Measurements from ENCODE around the gene NXPH1.

The NXPH1 gene

GRCh38 chr7:8435590-8436545 lies 2.5 kb downstream of the NXPH1 start:
- no peak for DNase-seq

DNA sequence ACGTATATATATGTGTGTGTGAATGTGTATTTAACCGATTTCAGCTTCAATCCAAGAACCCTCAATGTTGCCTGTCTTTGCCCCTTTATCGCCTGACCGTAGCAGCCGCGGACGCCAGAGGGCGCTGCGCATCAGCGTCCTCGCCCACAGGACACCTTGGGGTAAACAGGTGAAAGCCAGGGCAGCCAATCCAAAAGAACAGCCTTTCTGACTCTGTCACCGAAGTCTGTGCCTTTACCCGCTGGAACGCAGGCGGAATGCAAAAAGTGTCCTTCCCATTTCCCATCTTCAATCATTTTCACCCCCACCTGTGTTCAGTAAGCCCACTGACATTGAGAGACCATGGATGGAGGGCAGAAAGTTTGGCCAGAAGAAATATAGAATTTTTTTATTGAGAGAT lies 3.6 kb downstream of the NXPH1 start:
- peak in 10 of 56 donors; percentile 14 to 61 (median 23) for DNase-seq

DNA sequence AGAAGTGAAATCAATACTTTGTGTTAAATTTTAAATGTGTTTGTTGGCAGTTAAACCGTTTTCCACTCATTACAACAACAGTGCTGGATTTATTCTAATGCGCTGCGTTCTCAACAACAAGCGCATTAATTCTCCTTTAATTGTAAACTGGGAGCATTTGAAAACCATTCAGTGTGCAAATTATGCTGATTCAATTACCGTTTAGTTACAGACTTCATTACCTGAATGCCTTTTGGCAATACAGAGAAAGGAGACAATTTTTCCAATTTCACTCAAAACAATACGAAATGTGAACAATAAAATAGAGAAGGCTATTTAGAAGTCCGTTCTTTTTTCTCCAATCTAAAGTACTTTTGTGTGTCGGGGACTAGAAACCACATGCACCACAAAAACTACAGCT lies 4.2 kb downstream of the NXPH1 start:
- no peak for DNase-seq

GRCh38 chr7:8440670-8441069 lies 7.3 kb downstream of the NXPH1 start:
- no peak for DNase-seq

DNA sequence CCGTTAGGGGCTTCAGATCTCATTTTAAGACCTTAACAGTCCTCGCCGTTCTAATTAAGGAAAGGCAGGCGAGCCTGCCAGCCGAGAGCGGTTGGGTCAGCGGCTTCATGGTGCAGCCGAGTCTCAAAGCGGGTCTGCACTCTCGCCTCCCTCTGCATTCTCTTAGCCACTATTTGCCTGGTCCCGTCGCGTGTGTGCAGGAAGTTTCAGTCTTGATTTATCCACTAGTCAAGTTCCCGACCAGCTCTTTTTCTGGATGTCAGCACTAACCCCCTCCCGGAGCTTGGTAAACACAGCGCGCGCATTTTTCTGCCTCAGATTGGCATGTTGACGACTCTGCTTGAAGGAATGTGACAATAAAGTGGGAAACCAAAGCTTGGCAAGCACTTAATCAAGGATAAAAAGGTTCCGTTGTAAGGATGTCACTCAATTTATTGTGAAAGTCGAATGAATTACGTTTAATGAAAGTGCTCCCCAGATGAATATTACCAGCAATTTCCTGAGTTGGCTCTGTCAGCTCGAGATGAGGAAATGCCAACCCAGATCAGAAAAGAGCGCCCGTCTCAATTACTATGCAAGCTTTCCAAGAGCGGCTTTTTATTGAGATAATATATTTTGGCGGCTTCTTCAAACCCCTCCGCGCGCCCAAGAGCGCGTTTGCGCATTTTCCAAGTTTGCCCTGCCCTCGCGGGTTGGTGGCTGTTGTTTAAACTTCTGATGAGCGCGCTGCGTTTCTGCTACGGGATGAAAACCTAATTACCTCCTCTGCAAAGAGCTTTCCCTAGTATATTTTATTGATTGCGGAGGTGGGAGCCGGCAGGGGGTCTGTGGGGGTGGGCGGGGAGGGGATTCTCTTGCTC lies 7.9 kb downstream of the NXPH1 start:
- DNase-seq, result no peak

- peak in 2 of 56 donors; percentile 5 to 29 for DNase-seq
These were observed 8.8 kb downstream of the NXPH1 start for GRCh38 chr7:8442051-8442813.

GRCh38 chr7:8442814-8443304 lies 9.4 kb downstream of the NXPH1 start:
- DNase-seq, result peak in 22 of 56 donors; percentile 24 to 72 (median 30)

- DNase-seq, result peak in 1 of 56 donors; percentile 15
These were observed 10.4 kb downstream of the NXPH1 start for GRCh38 chr7:8443576-8444467.

DNA sequence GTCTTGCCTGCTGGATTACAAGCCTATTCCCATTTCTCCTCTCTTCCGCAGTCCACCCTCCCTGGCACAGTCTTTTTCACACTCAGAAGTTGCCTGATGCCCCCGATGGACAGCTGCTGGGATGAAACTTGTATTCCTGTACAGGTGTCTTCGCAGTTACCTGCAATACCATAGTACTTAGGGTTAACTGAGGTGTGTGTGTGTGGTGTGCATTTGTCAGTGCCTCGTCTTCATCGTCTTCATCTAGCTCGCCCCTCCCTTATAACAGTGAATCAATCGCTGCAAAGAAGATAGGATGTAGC lies 11.0 kb downstream of the NXPH1 start:
- DNase-seq, result no peak

DNA sequence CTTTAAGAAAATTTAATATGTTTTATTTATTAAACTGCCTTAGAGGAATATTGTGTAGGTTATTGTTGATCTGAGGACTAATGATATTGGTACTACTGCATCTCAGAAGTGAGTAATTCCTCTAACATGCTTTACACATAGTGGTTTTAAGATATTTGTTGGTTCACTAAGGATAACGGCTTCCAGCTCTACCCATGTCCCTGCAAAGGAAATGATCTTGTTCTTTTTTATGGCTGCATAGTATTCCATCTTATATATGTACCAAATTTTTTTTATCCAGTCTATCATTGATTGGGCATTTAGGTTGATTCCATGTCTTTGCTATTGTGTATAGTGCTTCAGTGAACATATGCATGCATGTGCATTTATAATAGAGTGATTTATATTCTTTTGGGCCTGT lies 20.1 kb downstream of the NXPH1 start:
- no peak for DNase-seq

GRCh38 chr7:8455426-8455825 lies 22.0 kb downstream of the NXPH1 start:
- DNase-seq, result no peak

- no peak for DNase-seq
These were observed 28.9 kb downstream of the NXPH1 start for GRCh38 chr7:8462309-8462708.

- DNase-seq, result no peak
These were observed 31.9 kb downstream of the NXPH1 start for GRCh38 chr7:8465338-8465737.

DNA sequence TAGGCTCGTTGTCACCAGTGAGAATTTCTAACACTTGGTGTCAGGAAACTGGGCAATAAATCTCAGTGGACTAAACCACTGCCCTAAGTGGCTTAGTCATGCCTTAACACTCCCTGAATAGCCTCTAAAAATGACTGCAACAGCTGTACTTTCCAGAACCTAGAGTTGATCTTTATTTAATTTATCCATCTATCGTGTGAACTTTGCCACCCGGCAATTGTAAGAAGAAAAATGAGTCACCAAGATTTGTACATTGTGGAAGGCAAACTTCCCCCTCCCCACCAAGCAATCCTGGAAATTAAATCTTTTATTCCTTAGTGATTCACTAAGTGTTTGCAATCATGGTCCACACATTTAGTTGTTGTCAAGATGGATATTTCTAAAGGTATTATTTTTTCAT lies 47.1 kb downstream of the NXPH1 start:
- no peak for DNase-seq

DNA sequence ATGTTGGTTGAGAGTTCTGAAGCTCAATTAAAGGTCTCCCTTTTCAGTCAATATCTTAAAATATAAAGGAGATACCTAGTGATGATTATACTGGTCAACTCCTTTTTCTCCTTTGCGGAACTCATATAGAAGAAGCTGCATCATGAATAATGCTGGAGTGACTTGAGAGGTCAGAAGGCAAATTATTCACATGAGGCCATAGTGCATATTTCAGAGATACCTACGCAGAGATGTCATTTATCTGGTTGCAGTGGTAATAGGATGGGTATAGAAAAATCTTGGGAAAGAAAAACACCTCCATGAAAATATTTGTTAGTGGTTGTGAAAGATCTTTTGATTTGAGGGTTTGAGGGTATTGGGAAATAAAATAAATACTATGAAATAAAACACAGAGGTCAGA lies 47.7 kb downstream of the NXPH1 start:
- no peak for DNase-seq

GRCh38 chr7:8481752-8482446 lies 48.5 kb downstream of the NXPH1 start:
- peak in 2 of 56 donors; percentile 2 to 20 for DNase-seq

DNA sequence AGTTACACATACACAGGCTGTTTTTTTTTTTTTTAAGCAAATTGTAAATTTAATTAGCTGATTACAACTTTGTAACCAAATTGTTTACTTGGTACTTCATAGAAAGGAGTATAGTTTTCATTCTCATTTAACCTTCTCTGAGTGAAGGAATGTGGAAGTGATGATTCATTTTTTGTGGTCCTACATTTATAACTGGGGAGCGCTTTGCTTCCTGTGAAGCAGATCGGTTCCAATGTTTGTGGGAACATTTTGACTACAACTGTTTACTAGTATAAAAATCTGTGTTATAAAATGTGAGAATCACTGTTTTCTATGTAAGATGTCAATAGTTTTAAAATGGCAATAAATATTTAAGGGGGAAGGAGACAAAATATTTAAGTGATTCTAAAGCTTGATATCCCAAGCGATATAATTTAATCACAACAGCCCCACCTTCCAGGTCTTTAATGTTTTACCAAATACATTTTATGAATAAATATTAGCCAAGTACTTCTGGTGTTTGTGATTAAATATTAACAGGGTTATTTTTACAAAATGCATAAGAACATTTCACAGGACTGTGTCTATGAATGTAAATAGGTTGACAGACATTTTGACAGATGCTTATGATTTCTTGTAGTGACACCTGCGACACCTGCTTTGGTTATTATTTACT lies 57.1 kb downstream of the NXPH1 start:
- no peak for DNase-seq

DNA sequence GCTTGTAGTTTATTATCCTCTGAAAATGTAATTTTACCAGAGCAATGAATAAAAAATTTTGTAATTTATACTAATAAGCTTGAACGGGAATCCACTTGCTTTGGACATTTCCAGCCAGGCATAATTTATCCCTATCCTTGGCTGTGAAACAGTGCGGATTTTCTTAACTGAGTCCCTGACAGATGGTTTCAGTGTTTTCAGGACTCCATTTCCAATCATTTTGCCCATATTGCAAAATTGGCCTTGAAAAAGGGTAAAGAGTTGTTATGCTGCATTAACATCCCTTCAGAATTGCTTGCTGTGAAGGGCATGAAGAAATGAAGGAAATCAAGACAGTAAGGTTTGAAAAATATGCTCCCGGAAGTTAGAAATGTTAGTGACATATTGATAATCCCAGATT lies 57.7 kb downstream of the NXPH1 start:
- no peak for DNase-seq

All from nucleus accumbens (tissue), 56 donors.